ENCODE measurements around the gene FAM110D.

FAM110D gene

DNA sequence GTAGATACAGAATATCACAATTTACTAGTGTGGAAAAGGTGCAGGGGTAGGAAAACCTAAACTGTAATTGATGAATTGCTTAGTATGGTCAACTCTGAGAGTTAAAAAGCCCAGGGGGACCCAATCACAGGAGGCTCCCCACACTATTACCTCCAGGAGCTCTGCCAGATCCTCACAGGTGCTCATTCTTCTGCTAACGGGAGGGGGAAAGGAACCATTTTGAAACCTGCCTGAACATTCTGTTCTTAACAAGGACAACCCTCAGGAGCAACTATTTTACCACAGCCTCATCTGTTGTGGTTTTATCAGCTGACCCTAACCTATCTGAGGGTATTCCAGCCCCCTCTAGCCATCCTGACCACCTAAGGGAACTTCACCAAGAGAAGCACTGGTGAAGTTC is 28.2 kb upstream of the FAM110D start:
- DNase-seq, result no peak

DNA sequence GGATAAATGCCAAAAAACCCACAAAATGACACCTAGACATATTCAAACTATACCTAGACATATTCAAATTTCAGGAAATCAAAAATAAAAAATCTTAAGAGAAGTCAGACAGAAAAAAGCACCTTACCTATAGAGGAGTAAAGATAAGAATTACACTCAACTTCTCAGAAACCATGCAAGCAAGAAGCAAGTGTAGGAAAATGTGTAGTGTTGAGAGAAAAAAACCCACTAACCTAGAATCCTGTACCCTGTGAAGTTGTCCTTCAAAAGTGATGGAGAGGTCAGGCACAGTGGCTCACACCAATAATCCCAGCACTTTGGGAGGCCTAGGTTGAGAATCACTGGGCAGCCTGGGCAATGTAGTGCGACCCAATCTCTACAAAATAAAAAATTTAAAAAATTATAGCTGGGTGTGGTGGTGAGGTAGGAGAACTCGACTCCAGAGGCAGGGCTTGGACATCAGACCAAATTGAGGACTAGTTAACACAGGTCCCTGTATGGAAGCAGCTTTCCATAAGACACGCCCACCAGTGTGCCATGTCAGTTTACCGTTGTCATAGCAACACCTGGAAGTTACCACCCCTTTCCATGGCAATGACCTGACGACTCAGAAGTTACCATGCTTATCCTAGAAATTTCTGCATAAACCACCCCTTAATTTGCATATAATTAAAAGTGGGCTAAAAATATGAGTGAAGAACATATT is 26.6 kb upstream of the FAM110D start:
- no peak for DNase-seq

DNA sequence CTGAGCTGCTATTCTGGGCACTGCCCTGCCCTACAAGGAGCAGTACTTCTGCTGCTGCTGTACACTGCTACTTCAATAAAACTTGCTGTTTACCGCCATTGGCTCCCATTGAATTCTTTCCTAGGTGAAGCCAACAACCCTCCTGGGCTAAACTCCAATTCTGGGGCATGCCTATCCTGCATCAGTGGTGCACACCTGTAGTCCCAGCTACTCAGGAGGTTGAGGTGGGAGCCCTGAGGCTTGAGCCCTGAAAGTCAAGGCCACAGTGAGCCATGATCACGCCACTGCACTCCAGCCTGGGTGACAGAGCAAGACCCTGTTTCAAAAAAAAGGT is 26.1 kb upstream of the FAM110D start:
- no peak for DNase-seq

DNA sequence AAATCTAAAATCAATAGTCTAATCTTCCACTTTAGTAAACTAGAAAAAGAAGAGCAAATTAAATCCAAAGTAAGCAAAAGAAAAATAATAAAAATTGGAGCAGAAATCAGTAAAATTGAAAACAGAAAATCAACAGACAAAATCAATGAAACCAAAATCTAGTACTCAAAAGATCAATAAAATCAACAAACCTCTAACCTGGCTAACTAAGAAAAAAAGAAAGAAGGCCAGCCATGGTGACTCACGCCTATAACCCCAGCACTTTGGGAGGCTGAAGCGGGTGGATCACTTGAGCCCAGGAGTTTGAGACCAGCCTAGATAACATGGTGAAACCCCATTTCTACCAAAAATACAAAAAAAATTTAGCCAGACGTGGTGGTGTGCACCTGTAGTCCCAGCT is 24.4 kb upstream of the FAM110D start:
- no peak for DNase-seq

DNA sequence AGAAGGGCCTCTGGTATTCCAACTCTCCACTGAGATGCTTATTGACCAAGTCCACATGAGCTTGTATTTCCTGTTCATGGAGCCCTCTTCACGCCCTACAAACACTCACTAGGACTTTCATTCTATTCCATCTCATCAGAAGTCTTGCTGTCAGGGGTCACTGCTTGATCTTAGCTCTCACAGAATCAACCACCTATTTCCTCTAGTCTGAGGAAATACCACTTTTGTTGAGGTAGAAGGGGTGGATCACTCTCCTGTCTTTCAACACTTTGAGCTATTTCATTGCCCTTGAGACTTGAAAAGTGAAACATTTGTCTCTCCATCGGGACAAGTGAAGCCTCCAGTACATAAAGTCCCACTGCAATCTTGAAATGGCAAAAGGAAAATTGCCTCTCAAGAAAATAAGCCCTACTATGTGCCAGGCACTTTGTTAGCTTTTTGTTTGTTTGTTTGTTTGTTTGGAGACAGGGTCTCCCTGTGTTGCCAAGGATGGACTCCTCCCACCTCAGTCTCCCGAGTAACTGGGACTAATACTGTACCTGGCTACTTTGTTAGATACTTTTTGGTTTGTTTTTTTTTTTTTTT is 19.8 kb upstream of the FAM110D start:
- DNase-seq, result no peak

DNA sequence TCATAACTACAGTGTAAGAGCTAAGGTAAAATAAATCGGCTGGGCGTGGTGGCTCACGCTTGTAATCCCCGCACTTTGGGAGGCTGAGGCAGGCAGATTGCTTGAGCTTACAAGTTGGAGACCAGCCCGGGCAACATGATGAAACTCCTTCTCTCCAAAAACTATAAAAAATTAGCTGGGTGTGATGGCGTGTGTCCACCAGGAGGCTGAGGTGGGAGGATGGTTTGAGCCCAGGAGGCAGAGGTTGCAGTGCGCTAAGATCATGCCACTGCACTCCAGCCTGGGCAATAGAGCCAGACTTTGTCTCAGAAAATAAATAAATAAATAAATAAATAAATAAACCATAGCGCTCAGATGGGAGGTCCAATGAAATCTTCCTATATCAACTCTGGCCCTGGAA is 16.7 kb upstream of the FAM110D start:
- no peak for DNase-seq

DNA sequence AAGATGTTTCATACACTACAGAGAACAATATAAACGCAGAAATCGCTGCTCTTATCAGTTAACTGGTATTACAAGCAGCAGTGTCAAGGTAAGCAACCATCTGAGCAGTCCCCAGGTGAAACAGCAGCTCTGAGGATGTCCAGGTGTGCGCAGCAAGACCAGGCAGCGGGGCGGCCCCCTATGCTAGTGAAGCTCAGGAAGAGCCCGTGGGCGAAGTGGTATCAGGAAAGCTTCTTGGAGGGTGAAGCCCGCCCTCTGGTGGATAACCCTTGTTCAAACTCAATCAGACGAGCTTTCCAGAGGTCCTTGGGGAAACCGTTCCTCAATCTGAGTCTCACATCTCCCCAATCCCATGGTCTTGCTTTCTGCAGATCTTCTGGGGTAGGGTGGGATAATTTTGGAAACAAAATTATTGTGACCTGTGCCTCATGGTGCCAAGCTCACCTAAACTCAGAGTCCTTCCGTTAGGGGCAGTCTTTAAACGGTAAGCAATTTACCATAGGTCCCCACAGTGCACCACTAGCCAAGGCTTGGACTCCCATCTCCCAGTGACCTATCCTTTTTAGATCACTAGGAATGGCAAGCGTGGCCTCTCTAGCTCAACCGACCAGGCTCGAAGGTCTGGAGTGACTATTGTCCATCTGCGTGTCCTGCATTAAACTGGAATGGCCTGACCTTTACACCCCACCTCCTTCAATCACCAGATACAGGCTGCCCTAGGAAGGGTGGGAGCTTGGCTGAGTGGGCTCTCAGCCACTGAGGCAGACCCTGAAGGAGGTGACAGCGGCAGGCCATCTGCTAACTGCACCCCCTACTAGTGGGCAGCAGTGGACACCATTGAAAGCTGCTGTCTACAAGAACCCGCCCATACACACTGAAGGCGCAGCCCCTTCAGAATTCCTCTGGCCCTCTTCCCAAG is 13.6 kb upstream of the FAM110D start:
- peak; percentile 70 for DNase-seq

DNA sequence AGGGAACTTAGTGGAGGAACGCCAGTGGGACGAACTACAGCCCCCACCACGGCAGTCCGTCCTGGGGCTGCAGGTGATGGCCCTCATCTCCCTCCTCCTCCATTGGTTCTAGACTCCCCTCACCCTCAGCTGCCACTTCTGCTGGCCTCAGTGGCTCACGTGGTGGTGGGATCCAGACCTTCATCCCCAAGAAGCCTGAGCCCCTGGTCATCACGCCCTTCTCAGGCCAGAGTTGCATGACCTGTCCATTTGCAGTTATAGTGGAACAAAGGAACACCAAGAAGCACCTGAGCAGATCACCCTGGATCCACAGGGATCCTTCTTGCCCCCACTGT is 13.0 kb upstream of the FAM110D start:
- no peak for DNase-seq

DNA sequence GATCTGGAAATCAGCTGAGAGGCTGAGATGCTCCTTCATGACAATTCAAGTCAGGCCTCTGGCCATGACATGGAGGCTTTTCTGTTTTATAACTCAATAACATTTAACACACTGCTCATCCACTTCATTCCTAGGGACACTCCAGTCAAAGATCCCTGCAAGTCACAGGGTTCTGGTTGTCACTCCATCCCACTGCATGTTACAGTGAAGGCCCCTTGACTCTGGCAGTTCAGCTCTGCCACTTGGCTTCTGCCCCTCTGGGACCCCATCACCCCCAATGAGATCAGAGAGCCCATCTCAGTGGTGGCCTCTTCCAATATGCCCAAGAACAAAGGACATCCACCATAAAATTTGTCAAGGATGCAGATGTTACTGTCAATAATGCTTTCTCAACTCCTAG is 10.0 kb upstream of the FAM110D start:
- no peak for DNase-seq

DNA sequence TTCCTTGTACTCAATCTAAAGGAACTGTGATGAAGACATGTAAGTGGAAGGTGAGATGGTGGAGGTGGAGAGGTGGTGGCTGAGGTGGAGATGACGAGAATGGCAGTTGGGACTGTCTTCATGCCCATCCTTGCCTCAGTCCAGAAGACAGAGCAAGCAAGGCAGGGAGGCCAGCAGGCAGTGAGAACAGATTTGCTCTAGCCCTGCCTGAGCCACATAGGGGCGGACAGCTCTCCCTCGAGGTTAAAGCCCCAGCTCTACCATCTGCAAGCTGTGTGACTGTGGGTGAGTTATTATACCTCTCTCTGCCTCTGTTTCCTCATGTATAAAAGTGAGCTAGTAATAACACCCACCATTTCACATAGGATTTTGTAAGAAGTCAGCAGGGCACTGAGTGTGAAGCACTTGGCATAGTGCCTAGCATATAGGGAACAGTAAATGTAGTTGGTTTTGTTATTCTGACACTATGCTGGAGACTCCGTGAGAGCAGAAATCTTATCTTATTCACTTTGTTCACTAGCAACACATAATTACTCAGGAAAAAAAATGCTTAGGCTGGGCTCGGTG is 4.8 kb upstream of the FAM110D start:
- DNase-seq, result no peak

DNA sequence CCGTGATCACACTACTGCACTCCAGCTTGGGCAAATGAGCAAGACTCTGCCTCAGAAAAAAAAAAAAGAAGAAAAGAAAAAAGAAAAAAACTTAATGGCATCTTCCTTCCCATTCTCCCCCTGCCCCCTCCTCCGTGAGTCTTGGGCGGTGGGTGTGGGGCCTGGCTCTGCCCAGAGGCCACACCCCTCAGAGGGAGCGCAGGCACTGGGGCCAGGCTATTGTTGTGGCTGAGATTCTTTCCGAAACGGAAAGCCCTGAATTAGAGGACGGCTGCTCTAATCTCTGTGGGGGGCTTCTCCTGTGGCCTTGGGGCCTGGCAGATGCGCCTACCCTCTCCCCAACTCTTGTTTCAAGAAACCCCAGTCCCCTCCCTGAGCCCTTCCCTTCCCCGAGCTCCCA is 4.1 kb upstream of the FAM110D start:
- DNase-seq, result no peak

DNA sequence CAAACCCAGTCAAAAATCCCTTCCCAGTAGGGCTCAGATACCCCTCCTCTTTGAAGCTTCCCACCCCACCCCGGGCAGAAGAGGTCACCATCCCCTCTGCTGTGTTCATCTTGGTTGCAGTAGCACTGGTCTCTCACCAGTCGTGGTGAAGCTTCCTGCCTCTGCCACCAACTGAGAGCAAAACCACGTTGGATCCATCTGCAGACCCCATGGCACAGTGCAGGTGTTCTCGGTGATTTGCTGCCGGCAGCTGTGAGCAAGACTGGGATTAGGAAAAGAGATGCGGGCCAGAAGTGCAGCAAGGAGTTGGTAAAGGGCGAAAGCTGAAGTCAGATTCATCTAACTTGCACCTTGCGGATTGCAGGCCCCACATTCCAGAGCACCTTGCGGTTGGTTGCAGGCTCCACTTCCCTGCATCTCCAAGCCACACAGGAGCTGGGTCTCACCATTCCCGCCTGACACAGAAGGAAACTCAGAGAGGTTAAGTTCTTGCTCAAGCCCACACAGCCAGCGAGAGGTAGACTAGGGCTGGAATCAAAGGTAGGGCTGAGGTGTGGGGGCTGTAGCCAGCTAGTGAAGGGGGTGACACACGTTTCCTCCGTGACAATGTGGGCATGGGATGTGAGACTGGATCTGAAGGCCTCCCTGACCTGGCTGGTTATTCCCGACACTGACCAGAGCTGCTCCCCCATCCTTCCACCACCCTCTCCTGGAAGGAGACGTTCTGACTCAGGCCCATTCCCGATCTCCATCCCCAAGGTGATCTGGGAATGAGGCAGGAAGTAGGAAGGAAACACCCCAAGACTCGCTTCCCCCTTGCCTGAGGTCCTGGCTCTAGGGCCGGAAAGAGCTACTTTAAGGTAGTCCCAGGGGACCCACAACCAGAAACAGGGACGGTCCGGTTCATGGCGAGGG is 3.3 kb upstream of the FAM110D start:
- DNase-seq, result no peak

DNA sequence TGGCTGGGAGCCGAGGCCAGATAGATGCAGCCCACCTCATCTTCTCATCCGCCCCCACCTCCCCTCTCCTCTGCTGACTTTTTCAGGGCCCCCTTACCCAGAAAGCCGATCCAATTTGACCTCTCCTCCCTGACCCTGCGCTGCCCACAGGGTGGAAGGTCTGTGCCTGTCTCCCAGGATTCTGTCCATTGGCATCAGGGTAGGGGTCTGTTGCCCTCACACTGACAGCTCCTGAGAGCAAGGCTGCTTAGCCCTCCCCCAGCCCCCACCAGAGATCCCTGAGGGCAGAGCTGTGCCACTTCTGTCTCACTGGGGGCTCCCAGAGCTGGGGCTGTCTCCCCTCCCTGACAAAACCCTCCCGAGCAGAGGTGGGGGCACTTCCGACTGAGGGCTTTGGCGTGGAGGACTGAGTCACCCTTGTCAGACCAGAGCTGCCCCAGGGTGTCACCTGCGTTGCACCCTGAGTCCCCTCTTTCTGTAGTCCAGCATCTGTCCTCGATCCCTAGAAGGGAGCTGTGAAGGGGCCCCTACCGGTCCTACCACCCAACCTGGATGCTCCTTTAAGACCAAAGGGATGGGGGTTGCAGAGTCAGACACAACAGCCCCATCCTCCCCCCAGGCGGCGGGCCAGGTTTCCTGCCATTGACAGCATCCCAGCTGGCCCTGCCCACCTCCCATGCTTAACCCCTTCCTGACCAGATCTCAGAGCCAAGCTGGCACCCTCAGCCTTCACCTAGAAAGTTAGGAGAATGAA is 2.4 kb upstream of the FAM110D start:
- DNase-seq, result no peak

DNA sequence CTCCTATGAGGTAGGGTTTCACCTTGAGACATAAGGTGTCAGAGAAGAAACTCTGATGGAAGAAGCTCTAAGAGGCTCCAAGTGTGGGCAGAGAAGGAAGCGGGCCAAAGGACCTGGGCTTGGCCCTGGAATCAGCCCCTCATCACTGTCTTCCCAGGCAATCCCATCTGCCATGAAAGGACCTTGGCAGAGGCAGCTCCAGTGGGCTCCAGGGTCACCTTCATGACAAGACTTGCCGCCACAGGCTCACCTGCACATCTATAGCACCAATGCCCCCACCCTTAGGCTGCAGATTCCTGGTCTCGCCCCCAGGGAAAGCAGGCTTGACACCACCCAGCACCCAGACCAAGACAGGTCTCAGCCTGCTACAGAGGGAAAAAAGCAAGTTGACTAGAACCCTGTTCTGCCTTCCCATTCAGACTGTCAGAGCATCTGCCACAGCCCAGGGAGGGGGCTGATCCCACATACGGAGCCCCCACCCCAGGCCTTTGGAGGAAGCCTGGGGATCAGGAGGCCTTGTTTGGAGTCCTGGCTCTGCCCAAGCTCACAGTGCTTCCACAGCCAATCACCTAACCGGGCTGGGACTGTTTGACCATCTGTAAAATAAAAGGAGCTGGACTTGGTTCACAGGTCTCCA is 490 bp upstream of the FAM110D start:
- DNase-seq, result no peak

DNA sequence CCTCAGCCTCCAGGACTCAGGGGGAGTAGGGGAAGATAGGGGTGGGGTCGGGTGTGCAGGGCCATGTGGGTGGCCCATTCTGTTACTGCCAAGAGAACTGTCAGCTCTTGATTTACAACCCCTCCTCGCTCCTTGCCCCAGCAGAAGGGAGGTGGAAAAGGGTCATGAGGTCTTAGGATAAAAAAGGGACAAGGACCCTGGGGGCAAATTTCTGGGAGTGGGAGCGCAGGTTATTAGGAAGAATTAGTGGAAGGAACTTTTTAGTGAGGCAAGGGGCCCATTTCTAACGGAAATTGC is 812 bp downstream of the FAM110D start:
- no peak for DNase-seq

DNA sequence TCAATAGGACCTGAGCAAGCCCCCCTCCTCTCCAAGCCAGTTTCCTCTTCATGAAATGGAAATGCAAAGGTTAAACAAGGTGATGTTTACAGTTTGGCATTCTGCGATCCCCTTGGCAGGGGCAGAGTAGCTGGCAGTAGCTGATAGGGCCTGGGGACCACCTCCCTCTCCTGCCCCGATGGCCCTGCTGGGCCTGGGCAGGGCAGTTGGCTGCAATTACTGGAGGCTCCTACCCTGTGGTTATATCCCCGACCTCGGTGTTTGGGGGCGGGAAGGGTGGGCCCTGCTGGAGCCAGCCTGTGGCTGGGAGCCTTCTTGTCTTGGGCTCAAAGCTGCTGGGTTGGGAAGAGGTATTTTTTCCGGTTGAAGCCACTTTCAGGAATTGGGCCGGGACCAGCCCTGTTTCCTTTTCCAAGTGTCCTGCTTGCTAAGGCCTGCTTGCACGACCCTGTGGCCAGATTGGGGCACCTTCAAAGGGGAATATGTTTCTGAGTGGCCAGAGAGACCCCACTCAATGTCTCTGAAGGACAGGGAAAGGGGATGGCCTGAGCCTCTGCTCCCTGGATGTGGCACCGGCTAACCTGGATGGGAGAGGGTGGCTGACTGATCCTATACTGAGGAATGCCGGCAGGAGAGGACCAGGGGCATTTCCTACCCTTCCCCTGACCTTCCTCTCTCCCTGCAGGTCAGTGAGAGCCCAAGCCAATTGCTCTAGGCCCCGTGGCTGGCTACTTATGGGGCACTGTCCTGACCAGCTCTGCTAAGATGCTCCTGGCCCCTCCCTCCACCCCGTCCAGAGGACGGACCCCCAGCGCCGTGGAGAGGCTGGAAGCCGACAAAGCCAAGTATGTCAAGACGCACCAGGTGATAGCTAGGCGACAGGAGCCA is 1.9 kb downstream of the FAM110D start:
- DNase-seq, result no peak

DNA sequence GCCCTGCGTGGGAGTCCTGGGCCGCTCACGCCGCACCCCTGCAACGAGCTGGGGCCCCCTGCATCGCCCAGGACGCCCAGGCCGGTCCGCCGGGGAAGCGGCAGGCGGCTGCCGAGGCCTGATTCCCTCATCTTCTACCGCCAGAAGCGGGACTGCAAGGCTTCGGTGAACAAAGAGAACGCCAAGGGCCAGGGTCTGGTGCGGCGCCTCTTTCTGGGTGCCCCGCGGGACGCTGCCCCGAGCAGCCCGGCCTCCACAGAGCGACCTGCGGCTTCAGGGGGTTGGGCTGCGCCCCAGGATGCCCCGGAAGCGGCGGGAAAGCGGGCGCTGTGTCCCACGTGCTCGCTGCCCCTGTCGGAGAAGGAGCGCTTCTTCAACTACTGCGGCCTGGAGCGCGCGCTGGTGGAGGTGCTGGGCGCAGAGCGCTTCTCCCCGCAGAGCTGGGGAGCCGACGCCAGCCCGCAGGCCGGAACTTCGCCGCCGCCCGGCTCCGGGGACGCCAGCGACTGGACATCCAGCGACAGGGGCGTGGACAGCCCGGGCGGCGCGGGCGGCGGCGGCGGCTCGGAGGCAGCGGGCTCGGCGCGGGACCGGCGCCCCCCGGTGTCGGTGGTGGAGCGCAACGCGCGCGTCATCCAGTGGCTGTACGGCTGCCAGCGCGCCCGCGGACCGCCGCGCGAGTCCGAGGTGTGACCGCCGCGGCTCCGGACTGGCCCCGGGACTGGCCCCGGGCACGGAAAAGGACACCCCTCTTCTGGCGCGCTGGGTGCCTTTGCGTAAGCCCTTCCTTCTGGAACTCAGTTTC is 2.7 kb downstream of the FAM110D start:
- DNase-seq, result peak; percentile 27

DNA sequence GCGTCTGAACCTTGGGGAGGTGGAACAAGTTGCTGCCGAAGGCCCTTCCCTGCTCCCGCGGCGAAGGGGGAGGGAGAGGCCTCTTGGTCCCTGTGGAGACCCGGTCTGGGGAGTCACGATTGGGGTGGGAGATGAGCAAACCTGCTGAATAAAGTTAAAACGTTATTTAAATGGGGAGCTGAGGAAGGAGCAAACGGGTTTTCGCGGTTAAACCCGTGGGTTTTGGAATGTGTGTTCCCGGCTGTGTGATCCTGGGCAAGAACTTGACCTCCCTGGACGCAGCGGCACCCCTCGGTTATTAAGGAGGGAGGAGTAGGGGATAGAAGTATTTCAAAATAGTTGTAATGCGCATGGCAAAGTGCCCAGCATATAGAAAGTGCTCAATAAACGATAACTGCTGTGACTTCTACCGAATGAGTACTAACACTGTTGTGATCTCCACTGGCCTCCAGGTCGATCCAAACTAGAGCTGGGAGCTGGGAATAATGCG is 3.4 kb downstream of the FAM110D start:
- DNase-seq, result no peak

DNA sequence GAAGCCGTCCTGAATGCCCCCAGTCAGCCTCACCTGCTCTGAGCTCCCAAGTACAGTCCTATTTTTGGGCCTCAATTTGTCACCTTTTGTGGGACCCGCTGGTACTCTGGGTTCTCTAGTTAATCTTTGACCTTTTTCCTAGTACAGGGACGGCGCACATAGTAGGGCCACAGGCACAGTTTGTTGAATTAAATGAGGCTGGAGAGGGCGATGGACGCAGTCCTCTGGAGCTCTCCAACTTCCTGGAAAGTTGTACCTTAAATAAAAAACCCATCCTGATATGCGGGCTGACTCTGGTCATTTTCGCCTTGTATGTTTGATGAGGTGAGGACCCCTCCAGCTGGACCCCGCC is 4.8 kb downstream of the FAM110D start:
- no peak for DNase-seq
